ENCODE data around the gene DMKN. TPM values are rescaled to one million over a fixed set of nuclear protein-coding genes. Genes with fewer than 3 reads are reported as not detected.

Gene DMKN
- total and polyA plus RNA-seq, 2 of the 8 experiments (the other 6 are each of a cell fraction or from before 2014, with no cell fraction given), result 290 to 330 TPM

DNA sequence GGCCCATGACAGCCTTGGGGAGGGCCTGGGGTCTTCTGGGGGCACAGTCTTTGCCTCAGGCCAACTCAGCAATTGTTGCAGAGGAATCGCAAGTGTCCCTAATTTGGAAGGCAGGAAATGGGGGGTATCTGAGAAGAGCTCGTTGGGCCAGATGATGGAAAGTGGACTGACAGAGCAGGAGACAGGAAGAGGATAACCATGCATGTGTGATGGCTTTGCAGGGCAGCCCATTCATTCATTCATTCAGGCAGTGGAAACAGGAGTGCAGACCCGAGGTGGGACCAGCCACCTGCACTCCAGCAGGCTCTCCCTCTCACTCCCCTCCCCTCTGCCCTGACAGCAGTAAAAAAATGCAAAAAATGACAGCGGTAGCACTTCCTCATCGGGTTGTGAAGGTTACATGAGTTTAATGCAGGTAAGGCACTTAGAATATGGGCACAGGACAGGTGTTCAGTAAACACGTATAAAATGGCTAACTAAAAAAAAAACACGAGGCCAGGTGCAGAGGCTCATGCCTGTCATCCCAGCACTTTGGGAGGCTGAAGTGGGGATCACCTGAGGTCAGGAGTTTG lies 27.0 kb upstream of the DMKN start:
- ChIA-PET POLR2A (ENCODE audit: partially characterized antibody) (interaction anchor here (0.9 to 4.4 kb wide), 5 partner anchors 9 to 103 kb away, joined by 3 to 19 read pairs (median 4); no protein-coding TSS in a partner anchor), CTCF (ENCODE audit: partially characterized antibody) (interaction anchor here (1.0 to 1.5 kb wide), 2 partner anchors 8 to 104 kb away, joined by 3 read pairs; no protein-coding TSS in a partner anchor)
- WGBS, 2 experiments (ENCODE audit: extremely low coverage in 1 of 2, insufficient coverage in 1 of 2, insufficient read length in 1 of 2, insufficient replicate concordance in 2 of 2, low coverage in 1 of 2, low lambda C conversion rate in 2 of 2, missing lambda C conversion rate in 1 of 2), result 94% methylated on average over 6 of the region's 7 CpGs; no CpG with 5 or more reads in 1 of the 2 experiments
- no peak overlapping the region for H3K4me2 ChIP-seq (ENCODE audit: insufficient read depth in 1 of 2, low read depth in 2 of 2, low read length in 2 of 2)
- H2AK5ac ChIP-seq (ENCODE audit: low read depth, low read length), result no peak overlapping the region
- no peak overlapping the region for H4K8ac ChIP-seq (ENCODE audit: extremely low read depth, insufficient read depth, low read length)
- no peak overlapping the region for H3K23ac ChIP-seq (ENCODE audit: insufficient read length)
- no peak overlapping the region for H2BK5ac ChIP-seq (ENCODE audit: low read depth, low read length)
- no peak overlapping the region for H3K18ac ChIP-seq (ENCODE audit: extremely low read depth, low read length)
- H3K36me3 ChIP-seq (ENCODE audit: control insufficient read depth in 2 of 4, insufficient read depth in 4 of 4, low read length in 3 of 4), result peaks cover 0 to 9% (median 6%) of the 10 kb centered on the region in 4 experiments; a peak in 4 of 8 replicates
- H4K20me1 ChIP-seq (replicated peaks in 1 of 2; ENCODE audit: control insufficient read depth in 1 of 2, insufficient read depth in 2 of 2, low read length in 2 of 2), result peaks cover 5 to 15% of the 10 kb centered on the region in 2 experiments
- H3K4ac ChIP-seq (replicated peaks; ENCODE audit: insufficient read length, low read depth, low read length), result no peak overlapping the region
- H3K14ac ChIP-seq (ENCODE audit: insufficient read length), result no peak overlapping the region
- H2BK15ac ChIP-seq (ENCODE audit: low read length), result no peak overlapping the region
- H3K23me2 ChIP-seq (ENCODE audit: low read depth, low read length), result peaks cover 3% of the 10 kb centered on the region; the same call in 1 of the 2 replicates
- FAIRE-seq, result no peak
- H3K4me3 ChIP-seq (ENCODE audit: extremely low read depth in 1 of 4, insufficient read depth in 2 of 4, low read depth in 3 of 4, low read length in 4 of 4), result no peak overlapping the region
- H3K79me2 ChIP-seq (ENCODE audit: control insufficient read depth in 1 of 2, insufficient read depth in 2 of 2, low read length in 2 of 2), result peaks cover 0 to 15% of the 10 kb centered on the region in 2 experiments; a peak in 2 of 4 replicates
- H3K79me1 ChIP-seq (ENCODE audit: low read depth, low read length), result 0 out of 2 replicates have a peak, but pooled peaks cover 6% of the 10 kb centered on the region
- no peak overlapping the region for H3K9ac ChIP-seq (replicated peaks in 1 of 4; ENCODE audit: extremely low read depth in 1 of 4, low read depth in 3 of 4, low read length in 3 of 4)
- TF ChIP-seq SIN3A (conservative IDR thresholded peaks at IDR 0.05 in 1 of 2, IDR thresholded peaks at IDR 0.05 in 1 of 2; ENCODE audit: low read depth in 1 of 2, low read length in 2 of 2) (no peak), RXRA (IDR thresholded peaks at IDR 0.05; ENCODE audit: insufficient read depth, low read depth, low read length) (no peak), JUND (IDR thresholded peaks at IDR 0.05; ENCODE audit: low read length) (no peak), CBX5 (IDR thresholded peaks at IDR 0.05; ENCODE audit: low read depth, low read length) (no peak), CHD1 (IDR thresholded peaks at IDR 0.05; ENCODE audit: low read depth, low read length) (no peak), NANOG (IDR thresholded peaks at IDR 0.05; ENCODE audit: insufficient read depth, low read depth, low read length, poor library complexity, severe bottlenecking) (no peak), CTBP2 (IDR thresholded peaks at IDR 0.05; ENCODE audit: borderline replicate concordance, insufficient read depth, insufficient read length, low read length) (no peak)
- no peak overlapping the region for H2AFZ ChIP-seq (ENCODE audit: low read length)
- H2BK12ac ChIP-seq (ENCODE audit: low read depth, low read length), result no peak overlapping the region
- DNase-seq (ENCODE audit: low read depth in 1 of 2, low spot score in 2 of 2), result no peak
- H3K56ac ChIP-seq (replicated peaks; ENCODE audit: insufficient read length, low read depth, low read length), result no peak overlapping the region
- H3K27ac ChIP-seq (ENCODE audit: low read depth, low read length), result no peak overlapping the region
- H2BK20ac ChIP-seq (ENCODE audit: low read length), result no peak overlapping the region
- H3K4me1 ChIP-seq (replicated peaks in 1 of 4; ENCODE audit: control insufficient read depth in 3 of 4, insufficient read depth in 4 of 4, low read length in 3 of 4), result peaks cover 0 to 12% (median 6%) of the 10 kb centered on the region in 4 experiments; a peak in 5 of 7 replicates
- H4K91ac ChIP-seq (replicated peaks; ENCODE audit: insufficient read length, low read length), result no peak overlapping the region
- H2BK120ac ChIP-seq (replicated peaks; ENCODE audit: low read depth, low read length), result no peak overlapping the region
- no peaks in the 10 kb centered on the region for H3K9me3 ChIP-seq (ENCODE audit: insufficient read depth in 2 of 2, low read depth in 1 of 2, low read length in 1 of 2)
- H4K5ac ChIP-seq (ENCODE audit: insufficient read length, low read depth, low read length), result no peak overlapping the region
- H3K27me3 ChIP-seq (replicated peaks in 1 of 4; ENCODE audit: control insufficient read depth in 3 of 4, extremely low read depth in 1 of 4, insufficient read depth in 3 of 4, low read length in 3 of 4), result no peaks in the 10 kb centered on the region

Measured in H1 (cell line).